GM21619 (cell line): ENCODE data around the gene KIAA1191.

Experiments used
- ATAC-seq: cut with Tn5 transposase; IDR thresholded peaks from one replicate; pipeline ENCODE4 v1.9.1; 2021; ENCODE audit not compliant: unreplicated experiment

The KIAA1191 gene

DNA sequence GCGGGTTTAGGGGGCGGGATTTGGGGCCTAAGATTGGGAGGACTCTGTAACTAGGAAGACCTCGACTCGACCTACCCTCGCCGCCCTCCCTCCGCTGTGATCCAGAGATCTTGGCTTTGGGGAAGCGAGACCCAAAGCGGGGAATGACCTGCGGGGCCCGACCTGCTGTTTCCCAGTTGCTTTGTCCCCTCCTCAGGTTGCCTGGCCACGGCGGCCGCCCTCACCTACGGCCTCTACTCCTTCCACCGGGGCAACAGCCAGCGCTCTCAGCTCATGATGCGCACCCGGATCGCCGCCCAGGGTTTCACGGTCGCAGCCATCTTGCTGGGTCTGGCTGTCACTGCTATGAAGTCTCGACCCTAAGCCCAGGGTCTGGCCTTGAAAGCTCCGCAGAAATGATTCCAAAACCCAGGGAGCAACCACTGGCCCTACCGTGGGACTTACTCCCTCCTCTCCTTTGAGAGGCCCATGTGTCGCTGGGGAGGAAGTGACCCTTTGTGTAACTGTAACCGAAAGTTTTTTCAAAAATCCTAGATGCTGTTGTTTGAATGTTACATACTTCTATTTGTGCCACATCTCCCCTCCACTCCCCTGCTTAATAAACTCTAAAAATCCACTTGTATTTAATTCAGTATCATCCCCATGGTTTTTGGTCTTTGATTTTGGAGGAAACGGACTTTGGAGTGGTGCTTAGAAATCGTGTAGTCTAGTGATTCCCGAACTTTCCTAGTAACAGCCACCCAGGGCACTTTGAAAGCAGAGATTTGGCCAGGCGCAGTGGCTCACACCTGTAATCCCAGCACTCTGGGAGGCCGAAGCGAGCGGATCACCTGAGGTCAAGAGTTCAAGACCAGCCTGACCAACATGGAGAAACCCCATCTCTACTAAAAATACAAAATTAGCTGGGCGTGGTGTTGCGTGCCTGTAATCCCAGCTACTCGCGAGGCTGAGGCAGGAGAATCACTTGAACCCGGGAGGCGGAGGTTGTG is 27.9 kb upstream of the KIAA1191 start:
- ATAC-seq, result peak; percentile 28

DNA sequence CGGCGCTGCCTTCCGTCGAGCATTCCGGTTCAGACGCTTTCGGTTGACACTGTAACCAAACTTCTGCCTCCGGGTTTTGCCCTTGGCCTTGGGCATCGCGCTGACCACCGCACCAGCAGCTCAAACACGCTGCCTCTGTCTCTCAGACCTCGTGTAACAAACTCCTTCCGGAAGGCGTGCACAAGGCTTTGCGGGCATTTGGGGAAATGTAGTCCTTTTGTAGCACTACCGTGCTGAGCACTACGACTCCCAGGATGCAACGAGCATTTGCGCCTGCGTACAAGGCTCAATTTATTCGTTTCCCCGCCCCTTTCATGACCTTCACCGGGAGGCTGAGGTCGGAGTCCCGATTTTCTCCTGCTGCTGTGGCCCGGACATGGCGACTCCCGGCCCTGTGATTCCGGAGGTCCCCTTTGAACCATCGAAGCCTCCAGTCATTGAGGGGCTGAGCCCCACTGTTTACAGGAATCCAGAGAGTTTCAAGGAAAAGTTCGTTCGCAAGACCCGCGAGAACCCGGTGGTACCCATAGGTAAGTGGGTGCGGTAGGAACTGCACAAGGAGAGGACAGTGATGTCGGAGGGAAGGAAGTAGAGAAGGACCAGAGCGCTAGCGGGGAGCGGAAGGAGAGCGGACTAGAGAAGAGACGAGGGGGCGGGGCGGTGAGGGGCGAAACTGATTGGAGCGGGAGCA is 27.0 kb upstream of the KIAA1191 start, which contains the start of the genes HIGD2A and NOP16:
HIGD2A (plus strand) TSS at position 308 of the 691 bp plus-strand sequence; CDS start at position 377, 69 bp downstream.
NOP16 (minus strand) TSS at position 155 of the 691 bp plus-strand sequence; CDS start at position 96, 59 bp downstream.
- peak; percentile 82 for ATAC-seq

DNA sequence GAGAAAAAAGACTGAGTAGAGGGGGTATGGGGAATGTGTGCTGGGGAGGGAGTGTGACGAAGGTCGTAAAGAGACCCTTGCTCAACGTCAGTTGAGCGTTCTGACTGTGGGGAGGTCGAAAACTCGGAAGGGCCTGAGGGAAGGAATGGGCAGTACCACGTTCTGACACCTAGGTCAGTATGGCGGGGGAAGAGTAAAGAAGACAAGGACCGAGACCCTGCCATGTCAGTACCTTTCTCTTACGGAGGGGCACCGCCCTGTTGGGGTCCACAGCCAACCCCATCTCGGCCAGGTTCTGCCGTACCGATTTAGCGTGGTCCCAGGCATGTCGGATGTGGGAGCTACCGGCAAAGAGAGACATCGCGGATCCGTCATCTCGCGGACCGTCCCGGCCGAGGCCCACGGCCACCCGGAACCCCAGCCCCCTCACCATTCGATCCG is 26.5 kb upstream of the KIAA1191 start:
- ATAC-seq, result peak; percentile 1

DNA sequence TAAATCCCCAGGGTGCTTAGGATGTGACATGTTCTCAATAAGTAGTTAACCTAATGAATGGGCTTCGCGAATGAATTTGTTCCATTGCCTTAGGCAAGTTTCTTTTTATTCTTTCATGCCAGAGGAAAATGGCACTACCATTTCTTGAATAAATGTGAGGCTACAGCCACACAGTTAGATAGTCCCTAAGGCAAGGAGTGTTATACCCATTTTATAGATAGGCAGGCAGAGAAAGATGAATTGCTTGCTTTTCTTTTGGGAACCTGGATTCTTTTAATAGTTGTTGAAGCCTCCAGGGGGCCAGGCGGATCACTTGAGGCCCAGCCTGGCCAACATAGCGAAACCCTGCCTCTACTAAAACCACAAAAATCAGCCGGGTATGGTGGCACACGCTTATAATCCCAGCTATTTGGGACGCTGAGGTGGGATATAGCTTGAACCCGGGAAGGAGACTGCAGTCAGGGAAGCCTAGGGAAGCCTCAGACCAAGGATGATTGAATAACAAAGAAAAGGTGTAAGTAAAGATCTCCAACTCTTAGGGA is 25.9 kb upstream of the KIAA1191 start:
- no peak for ATAC-seq

DNA sequence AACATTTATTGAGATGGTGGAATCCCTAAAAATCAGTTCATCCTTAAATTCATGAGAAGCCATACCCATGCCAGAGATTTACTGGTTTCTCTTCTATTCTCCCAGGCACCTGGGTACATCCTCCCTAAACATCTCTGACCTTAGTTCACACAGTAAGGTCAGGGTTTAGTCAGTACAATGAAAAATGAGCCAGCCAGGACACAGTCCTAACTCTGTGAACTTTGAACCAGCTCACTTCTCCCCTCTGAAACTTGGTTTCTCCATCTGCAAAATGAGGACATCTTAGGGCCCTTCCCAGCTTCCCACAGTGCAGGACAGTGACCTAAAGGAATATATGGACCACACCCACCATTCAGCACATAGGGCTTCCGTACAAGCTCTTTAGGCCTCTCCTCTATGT is 24.9 kb upstream of the KIAA1191 start:
- no peak for ATAC-seq

DNA sequence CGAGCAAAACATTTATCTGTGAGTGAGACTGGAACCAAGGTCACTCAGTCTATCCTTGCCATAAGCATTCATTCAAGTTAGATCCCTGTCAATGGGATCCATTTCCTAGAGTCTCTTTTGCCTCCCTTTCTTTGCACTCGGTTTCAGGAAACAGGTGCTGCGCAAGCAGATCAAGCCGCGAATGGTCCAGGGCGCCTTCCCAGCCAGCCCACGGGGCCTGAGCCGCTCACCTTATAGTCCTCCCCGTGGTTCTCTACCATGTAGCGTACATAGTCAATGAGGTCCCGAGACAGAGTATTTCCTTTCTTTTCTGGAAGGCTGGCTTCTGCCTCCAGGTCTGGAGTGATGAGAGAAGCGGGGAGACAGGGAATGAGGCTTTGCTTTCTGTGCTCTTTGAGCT is 23.4 kb upstream of the KIAA1191 start:
- ATAC-seq, result no peak

DNA sequence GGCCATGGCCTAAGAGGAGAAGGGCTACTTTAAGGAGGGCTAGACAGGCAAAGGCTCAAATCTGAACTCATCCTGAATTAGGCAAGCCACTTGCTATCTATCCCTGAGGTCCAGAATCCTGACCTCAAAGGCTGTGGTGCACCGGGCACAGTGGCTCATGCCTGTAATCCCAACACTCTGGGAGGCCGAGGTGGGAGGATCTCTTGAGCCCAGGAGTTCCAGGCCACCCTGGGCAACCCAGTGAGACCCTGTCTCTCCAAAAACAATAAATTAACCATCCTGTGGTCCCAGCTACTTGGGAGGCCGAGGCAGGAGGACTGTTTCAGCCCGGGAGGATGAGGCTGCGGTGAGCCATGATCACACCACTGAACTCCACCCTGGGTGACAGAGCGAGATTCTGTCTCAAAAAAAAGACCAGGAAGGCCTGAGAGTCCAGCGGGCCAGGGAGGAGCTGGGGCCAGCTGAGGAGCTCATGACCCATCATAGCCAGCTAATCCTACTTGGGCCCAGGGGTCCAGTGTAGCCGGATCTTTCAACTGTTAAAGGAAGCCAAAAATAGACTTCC is 22.9 kb upstream of the KIAA1191 start:
- ATAC-seq, result no peak

DNA sequence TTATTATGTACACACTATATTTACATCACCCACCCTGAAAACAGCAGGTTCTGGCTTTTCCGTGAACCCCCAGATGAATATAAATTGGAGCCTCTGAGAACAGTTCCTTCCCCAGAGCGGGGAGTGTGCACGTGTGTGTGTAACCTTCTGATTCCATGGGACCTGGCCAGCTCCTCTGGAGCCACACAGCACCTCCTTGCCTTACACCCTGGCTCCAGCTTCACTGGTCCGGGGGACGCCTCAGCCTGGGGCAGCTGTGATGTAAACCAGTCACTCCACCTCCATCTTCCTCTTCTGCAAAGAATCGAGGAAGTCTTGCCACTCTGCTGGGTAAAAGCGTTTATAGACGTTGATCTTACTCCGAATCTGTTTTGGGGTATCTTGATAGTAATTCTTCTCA is 22.4 kb upstream of the KIAA1191 start:
- ATAC-seq, result no peak

DNA sequence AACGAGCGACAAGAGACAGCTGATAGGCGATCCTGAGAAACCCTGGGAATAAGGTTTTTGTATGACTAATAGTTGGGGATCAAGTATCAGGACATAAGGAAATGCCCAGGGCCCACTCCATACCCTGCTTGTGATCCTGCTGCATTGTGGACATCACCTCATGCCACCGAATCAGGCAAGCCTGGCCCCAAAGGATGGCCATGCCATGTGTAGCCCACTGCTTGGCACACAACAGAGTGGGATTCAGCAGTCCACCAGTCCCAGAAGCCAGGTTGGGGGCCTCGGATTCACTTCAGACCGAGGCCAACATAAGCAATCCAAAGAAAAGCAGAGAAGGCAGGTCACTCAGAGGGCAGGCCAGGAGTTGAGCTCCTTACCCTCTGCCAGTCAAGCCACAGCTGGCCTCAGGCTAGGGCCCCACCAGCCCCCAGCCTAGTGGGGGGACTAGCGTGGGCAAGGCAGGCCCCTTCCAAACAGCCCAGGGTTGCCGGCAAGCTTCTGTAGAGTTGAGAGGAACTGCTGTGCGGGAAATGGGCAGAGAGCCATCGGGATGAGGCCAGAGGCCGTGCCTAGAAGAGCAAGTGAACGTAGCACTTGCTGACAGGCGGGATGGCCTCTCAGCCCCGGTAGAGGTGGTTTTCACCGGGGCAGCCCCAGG is 21.8 kb upstream of the KIAA1191 start:
- no peak for ATAC-seq

DNA sequence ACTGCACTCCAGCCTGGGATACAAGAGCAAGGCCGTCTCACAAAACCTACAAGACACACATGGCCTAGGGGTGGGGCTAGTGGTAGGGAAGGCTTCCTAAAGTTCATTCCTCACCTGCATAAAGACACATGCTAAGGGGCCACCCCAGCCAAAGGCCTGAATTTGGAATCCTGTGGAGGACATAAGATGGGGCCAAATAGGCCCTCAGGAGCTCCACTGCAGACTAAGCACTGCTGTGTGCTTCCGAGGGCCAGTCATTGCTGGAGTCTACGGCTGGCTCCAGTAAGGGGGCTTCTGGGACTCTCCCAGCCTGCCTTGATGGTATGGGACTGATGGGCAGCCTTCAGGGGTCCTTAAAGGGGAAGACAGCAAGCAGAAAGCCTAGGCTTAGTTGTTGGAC is 21.2 kb upstream of the KIAA1191 start:
- no peak for ATAC-seq

DNA sequence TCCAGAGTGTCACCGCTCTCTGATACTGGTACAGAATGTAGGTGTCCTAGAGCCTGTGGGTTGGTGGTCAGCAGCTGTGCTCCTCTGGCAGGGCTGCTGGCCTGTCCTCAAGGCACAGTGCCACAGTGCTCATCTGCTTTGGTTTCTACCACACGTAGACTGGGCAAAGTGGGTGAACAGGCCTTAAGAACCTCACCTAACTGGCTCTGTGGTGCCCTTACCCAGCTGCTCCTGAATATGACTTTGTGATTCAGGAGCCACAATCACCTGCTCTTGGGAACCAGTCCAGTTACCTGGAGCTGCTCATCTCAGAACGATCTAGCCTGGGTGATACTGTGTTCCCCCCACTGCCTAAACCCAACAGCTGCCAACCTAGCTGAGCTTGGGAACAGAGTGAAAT is 20.4 kb upstream of the KIAA1191 start:
- ATAC-seq, result no peak

DNA sequence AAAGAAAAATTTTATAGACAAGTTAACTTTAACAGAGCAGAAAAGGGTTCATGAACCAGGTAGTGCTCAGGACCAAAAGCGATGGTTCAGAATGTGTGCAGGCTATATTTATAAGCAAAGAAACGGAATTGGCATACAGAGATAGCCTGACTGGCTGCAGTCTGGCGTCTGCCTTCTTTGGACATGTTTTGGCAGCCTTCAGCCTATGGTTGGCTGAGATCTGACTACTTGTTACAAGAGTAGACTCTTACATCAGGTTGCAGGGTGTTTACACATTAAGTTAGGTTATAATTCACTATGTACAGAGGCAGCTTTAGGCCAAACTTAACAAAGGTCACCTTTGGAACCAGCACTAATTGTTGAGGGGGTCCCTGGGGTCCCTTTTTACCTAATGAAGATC is 19.9 kb upstream of the KIAA1191 start:
- no peak for ATAC-seq

DNA sequence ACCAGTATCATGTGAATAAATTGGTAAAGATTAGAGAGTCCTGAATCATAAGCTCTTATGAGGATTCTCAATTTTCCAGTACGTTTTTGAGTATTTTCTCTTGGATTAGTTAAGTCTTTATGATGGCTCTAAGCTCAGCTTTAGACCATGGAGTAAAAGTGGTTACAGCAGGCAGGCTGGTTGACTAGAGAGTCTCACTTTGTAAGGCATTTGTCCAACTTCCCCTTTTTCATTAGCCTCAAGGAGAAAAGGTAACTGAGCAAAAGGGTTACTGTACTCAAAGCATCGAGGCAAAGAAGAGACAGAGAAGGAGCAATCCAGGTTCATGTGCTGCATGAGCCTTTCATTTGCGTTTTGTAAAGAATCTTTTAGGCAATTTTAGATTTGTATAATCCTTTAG is 18.3 kb upstream of the KIAA1191 start:
- ATAC-seq, result no peak

DNA sequence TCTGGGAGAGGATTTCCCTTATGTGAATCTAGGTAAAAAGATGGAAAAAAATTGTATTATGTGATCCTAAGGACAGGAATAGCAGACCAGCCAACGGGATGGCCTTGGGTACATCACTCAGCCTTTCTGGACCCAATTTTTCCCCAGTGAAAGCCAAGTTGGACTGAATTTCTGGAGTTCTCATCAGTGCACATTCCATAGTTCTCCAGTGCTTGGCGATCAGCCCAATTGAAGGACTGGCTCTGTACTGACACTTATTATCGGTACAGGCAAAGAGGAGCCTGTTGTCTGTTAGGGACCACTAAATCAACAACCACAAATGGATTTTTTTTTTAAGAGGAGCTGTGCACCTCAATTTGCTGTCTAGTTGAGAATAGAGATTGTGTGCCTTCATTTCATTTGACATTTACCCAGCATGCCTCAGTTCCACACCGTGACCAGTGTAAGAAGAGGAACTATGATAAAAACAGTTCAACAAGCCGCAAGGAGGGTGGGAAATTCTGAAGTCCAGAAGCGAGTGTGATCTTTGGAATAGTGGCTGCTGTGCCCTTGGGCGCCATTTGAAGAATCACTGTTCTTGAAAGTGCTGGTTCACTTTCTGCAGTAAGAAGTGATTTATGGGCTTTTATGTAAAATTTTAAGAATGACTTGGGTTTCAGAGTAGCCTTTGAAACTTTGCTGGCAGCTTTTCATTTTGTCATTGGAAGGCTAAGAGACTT is 11.7 kb upstream of the KIAA1191 start:
- no peak for ATAC-seq

DNA sequence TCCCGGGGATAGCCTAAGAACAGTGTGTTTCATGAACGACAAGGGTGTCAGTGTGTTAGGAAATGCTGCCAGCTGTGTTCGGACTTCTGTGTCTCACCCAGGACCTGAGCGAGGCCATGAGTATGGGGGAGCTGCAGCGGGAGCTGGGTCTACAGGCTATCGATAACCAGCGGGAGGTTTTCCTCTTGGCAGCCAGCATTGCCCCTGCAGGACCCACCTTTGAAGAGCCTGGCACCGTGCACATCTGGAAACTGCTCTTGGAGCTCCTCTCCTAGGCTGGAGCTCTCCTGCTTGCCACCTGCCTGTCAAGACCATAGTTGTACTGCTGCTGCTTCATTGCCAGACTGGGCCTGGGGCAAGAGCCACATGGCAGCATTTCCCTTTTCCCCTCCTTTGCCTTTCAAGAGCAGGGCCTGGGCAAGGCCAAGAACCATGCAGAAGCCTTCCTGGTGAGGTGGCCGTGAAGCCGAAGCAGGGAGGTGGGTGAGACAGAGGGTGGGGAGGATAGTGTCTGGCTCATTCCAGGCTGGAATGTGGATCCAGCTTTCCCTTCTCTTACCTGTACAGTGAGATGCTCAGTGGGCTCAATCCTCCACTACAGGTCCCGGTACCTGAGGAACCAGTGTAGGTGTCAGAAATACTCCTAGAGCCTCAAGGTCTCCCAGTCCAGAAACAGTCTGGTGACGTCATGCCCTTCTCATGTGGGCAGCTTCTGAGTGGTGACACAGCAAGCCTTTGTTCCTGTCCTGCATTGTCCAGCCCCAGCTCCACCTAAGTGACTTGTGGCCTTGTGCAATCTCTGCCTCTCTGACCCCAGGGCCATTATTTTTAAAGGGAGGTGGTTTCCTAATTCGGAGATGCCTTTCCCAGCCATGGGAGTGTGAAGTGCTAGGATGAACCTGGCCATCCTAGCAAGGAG is 10.3 kb upstream of the KIAA1191 start:
- ATAC-seq, result no peak

DNA sequence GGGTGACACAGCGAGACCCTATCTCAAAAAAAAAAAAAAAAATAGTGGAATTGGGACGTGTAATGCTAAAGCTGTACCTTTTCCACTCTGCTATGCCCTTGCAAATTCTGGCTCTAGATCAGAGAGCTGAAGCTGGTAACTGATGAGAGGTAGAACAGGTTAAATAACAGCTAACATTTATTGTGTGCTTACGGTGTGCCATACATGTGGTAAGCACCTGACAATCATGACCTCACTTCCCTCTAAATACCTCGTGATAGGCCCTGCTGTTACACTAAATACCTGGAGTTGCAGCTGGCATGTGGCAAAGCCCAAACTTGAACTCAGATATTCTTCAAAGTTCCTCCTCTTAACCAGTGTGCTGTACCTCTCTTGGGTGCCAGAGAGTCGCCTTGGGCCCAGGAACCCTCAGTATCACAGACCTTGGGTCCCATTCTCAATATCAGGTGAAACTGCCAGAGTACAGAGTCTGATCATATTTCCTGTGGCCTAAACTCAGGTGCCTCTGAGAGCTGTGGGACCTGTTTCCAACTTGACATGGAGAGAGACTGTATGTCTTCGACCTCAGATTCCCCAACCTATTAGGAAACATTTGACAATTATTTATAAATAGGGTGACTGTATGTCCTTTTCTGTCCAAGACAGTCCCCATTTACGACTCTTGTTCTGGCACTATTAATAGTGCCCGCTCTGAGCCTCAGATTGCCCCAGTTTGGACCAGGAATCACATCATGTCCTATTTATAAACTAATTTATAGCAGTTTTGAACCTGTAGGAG is 8.6 kb upstream of the KIAA1191 start:
- no peak for ATAC-seq

DNA sequence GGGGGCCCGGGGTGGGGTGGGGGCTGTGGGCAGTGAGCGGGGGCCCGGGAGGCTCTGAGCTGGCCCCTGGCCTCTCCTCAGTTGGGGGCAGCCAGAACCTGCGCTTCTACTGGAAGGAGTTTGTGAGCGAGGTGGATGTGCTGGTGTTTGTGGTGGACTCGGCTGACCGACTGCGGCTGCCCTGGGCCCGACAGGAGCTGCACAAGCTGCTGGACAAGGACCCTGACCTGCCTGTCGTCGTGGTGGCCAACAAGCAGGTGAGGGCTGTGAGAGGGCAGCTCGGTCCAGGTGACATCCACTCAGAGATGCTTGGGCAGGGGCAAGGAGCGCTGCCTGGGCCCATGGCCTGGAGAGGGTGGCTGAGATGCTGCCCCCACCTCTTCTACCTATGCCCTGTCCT is 7.2 kb upstream of the KIAA1191 start:
- ATAC-seq, result no peak

DNA sequence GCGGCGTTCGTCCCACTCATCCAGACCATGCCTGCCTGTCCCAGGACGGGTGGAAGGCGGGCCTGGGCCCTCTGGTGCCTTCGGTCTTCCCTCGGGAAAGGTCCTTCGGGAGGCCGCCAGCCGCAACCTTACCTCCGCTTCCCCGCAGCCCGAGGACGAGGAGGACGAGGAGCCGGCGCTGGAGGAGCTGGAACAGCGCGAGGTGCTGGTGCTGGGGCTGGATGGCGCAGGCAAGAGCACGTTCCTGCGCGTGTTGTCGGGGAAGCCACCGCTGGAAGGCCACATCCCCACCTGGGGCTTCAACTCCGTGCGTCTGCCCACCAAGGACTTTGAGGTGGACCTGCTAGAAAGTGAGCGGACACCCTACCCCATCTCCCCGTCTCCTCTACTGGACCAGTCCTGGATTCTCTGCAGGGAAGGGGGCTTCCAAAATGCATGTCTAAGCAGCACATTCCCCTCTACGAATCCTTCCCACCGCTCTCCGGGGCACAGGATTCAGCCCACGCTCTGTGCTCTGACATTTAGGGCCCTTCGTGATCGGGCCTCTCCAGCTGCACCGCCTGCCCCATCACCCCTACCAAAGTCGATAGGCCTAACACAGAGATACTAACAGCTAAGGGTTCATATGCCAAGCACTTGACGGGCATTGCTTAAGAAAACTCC is 4.8 kb upstream of the KIAA1191 start:
- no peak for ATAC-seq
